Stimulated activated CD8-positive, alpha-beta memory T cell treated with anti-CD3 and anti-CD28 coated beads, Interleukin-2, amount 100 ng/mL, for 48 hours (primary cell): ENCODE data around the gene MYO5B.

Experiments
- DNase-seq, 2 donors: peaks; one replicate each; pipeline ENCODE4 v3.0.0-alpha.2; 2020; ENCODE audit warnings: low read depth in 2 of 2

MYO5B gene

GRCh38 chr18:50069422-50069821 lies 125.5 kb downstream of the MYO5B start:
- DNase-seq: no peak

GRCh38 chr18:50065527-50065926 lies 129.4 kb downstream of the MYO5B start:
- no peak for DNase-seq

- DNase-seq: no peak
Observed at GRCh38 chr18:50065039-50065438, 129.9 kb downstream of the MYO5B start.

DNA sequence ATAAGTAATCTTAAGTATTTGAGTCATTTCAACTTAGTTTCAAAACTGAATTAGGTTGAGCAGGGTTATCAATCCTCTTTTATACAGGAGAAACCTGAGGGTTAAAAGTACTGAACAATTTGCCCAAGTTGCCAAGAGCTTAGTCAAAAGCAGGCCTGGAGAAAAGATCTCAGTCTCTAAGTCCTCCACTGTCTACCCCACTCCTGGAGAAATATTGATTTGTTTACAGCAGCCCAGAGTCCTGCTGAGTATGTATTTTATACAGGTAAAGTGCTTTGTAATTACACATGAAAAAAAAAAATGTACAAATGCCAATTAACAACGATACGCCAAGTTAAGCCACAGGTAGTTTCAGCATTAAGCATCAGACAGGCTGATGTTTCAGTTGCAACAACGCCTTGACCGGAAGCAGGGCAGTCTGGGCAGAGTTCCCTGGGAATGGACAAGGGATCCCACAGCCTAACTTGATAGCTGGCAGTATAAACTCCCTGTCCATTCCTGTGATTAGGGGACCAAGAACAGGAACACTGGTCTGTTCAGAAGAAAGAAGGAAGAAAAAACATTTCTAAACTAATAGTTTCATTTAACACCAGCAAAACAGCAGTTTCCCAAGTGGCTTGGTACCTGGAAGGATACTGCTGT lies 132.9 kb downstream of the MYO5B start:
- DNase-seq: no peak

GRCh38 chr18:50060822-50061221 lies 134.1 kb downstream of the MYO5B start:
- no peak for DNase-seq

DNA sequence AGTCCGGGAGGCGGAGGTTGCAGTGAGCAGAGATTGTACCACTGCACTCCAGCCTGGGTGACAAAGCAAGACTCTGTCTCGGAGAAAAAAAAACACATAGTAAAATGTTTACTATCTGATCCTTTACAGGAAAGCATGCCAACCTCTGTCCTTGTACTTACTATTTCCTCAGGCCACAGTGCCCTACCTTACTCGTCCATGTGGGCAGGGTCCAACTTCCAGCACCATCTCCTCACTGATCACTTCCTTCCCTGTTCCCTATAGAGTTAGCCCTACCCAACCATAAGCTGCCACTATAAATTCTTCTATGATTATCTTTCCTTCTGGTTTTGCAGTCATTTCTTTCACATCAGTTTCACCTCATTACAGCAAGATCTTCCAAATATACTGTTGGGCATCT lies 136.2 kb downstream of the MYO5B start:
- DNase-seq: no peak

DNA sequence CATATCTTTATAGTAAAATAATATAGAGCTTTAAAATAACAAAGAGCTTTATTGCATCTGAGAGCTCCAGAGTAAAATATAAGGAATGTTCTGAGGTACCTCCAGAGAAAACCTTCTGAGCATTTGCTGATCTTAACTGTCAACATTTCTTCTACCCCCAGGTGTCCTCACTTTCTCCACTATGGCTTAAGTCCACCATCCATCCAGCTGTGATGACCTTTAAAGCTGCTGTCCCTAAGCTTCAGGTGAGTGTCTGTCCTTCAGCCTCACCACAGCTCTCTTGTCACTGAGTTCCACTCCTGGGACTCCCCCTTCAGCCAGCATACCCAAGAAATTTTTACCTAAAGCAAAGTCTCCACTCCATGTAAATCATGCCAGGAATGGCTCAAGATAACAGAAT lies 137.9 kb downstream of the MYO5B start:
- DNase-seq: no peak

DNA sequence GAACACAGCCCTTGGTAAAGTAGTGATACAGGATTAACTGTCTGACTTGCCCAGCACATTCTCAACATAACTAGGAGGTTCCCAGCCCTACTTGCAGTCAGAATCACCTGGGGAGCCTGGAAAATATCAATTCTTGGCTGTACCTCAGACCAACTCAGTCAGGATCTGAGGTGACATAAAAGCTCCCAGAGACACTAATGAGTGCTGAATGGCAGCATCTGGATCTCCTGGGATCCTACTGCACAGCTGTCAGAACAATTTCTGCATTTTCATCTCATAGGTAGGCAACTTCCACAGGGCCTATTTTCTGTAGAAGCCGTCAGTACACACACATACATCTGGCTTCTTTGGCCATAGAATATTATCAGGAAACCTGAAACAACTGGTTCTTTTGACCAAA lies 138.8 kb downstream of the MYO5B start:
- DNase-seq: no peak

GRCh38 chr18:50055488-50055887 lies 139.5 kb downstream of the MYO5B start:
- DNase-seq: no peak

- no peak for DNase-seq
Observed at GRCh38 chr18:50053111-50053510, 141.8 kb downstream of the MYO5B start.

DNA sequence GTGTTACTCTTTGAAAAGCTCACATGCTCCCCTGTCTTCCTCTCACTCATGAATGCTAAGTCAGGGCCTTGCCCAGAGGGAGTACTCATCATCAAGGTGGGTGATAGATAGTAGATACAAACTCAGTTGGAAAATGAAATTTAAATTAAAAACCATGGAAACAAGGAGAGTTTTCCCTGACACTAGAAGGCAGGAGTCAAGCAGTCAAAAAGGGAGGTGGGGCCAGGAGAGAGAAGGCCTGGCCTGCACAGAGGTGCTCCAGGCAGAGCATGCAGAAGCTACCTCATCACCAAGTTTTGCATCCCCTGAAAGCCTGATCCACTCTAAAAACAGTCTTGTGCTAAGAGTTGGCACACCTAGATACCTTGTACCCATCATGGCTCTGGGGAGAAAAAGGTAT lies 143.7 kb downstream of the MYO5B start:
- no peak for DNase-seq

DNA sequence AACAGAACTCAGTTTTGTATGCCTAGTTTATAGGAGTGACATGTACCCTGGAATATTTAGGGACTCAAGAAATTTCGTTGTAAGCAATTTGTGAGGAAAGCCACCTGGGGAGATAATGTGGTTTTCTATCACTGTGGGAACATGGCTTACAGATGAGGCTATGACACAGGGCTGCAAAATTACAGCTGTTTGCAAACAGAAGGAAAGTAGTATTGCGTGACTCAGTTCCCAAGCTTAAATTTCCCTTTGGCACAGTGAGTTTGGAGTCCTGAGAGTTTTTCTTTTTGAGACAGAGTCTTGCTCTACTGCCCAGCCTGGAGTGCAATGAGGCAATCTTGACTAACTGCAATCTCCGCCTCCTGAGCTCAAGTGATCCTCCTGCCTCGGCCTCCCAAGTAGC lies 149.8 kb downstream of the MYO5B start:
- no peak for DNase-seq

DNA sequence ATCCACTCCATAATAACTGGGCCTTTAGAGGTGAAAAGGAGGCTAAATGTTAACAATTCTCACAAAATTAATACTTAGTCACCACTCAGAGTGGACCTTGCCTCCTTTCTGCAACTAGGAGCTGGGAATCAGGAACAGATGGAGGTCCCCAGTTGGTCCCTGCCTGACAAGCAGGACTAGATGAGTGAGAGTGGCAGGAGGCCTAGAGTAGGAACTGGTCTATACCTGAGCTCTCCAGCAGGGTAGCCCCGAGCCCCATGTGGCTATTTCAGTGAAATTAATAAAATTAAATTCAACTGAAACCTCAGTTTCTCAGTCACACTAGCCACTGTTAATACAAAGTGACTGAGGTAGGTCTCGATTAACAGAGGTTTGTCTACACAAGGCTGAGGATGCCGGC lies 150.5 kb downstream of the MYO5B start:
- no peak for DNase-seq

GRCh38 chr18:50042611-50043010 lies 152.3 kb downstream of the MYO5B start:
- no peak for DNase-seq

GRCh38 chr18:50039746-50040145 lies 155.2 kb downstream of the MYO5B start:
- no peak for DNase-seq

DNA sequence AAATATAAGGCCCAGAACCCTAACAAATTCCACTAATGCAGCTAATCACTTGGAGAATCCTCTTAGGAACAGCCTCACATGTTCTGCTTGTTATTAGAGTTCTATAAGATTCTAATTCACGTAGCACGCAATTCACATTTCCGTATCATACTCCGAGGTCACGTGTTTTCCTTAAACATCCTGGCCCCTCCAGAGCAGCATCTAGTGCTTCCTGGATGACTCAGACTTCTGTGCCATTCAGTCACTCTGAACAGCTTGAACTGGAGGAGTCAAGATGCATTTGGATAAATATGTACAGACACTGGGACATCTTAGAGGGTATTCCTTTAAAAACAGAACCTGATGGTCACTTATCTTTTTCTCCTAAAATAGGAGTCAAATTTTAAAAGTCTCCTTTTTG lies 156.5 kb downstream of the MYO5B start:
- no peak for DNase-seq

DNA sequence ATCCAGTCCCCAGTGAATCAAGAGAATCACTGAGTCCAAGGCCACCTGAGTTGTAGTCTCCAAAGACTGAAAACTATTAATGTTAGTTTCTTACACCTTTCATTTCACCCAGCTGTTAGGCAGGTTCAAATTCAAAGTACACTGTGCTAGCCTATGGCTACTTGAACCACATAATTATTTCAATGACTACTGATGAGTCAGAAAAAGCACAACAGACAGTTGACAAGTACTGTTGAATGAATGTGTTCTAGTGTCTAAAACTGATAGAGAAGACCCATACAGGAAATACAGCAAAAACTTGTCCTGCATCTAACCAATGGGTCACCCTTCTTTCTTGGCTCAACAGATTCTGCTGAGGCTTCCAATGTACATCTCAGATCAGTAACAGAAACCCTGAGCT lies 160.9 kb downstream of the MYO5B start:
- DNase-seq: no peak

DNA sequence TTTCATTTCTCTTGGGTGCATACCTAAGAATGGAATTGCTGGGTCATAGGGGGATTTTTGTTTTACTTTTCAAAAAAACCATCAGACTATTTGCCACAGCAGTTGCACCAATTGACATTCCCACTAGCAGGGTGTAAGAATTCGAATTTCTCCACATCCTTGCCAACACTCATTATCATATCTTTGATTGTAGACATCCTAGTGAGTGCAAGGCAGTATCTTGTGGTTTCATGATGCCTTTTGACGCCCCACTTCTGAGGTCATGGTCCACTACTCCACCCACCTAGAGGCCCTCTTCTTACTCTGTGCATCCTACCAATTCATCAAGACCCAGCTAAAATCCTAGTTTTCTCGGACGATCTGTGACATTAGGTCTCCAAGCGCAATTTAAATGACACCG lies 161.9 kb downstream of the MYO5B start:
- no peak for DNase-seq

- no peak for DNase-seq
Observed at GRCh38 chr18:50030146-50030545, 164.8 kb downstream of the MYO5B start.

- DNase-seq: no peak
Observed at GRCh38 chr18:50027996-50028395, 167.0 kb downstream of the MYO5B start.

GRCh38 chr18:50024466-50024865 lies 170.5 kb downstream of the MYO5B start:
- DNase-seq: no peak

DNA sequence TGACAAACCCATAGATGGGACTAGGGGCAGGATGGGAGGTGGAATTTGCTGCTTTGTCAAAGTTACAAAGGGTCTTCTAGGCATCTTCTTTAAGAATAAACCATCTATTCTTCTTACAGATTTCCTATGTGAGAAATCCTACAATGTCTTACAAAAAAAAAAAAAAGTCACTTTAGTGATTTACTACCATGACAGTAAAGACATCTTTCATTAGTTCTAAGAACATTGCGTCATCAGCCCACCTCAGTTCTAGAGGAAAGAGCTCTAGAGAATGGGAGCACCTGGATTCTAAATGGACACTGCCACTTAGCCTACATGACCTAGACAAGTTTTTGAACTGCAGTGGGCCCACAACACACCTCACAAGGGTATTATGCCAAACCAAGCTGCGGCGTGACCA lies 172.0 kb downstream of the MYO5B start:
- DNase-seq: no peak

GRCh38 chr18:50014606-50015005 lies 180.3 kb downstream of the MYO5B start:
- no peak for DNase-seq

- no peak for DNase-seq
Observed at GRCh38 chr18:50013363-50014138, 181.4 kb downstream of the MYO5B start.
